NCI-H2196 (cell line): Measurements from ENCODE around the gene TXK.
"Not testable (repeated sequence)": the region's sequence is repeated elsewhere in the genome, so short reads cannot be mapped to it uniquely, and the experiment has no call there.

ENCODE experiments used
- DNase-seq: peaks from one replicate; lab custom pipeline; 2025; ENCODE audit not compliant: unreplicated experiment; lab: John Stamatoyannopoulos, UW

The TXK gene

DNA sequence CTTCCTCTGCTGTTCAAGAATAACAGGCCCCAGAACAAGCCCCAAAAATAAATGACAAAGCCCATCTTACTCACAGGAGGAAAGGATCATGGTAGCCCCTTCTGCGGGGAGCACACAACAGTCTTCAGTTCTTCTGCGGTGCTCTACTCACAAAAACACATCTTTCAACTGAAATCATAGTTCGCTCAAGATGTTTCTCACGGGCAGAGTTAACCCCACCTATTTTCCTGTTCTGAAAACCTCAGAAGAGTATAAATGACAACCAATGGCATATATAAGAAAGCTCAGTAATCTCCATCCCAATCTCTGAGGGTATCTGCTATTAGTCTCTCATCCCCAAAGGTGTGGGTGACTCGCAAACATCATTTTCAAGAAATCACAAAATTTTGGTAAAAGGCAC, at the start of gene TXK:
TXK (minus strand) TSS at position 170 of the 400 bp plus-strand sequence; CDS start at position 90, 80 bp downstream.
- DNase-seq: no peak

DNA sequence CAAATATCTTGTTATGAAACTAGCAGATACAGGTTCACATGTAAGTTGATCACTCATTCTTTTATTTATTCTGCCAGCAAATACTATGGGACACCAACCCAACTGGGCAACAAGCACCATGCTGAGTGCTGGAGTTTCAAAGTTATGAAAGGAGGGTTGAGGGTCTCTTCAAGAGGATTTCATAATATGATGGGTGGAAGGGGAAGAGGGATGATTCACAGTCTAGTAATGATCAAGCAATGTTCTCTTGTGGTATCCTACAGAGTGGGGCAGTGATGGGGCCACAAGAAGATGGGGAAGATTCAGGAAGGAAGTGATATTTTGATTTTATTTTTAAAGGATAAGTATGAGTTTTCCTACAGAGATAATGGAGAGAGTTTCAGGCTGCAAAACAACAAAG, 46.2 kb upstream of the TXK start:
- no peak for DNase-seq

DNA sequence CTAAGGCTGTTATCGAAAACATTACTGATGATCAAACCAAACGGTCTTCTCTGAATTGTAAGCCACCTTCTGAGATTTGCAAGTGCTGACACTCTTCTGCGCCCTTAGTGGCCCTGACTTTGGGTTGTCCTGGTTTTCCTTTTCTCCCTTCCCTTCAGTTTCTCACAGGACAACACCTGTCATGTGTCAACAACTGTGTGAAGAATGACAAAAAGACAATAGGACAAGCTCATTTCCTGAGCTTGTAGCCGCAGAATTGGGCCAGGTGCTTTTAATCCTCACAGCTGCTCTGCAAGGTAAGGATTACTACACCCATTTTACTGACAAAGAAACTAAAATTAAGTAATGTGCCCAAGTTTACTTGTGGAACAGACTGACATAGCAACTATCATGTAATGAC, 44.9 kb upstream of the TXK start:
- no peak for DNase-seq

DNA sequence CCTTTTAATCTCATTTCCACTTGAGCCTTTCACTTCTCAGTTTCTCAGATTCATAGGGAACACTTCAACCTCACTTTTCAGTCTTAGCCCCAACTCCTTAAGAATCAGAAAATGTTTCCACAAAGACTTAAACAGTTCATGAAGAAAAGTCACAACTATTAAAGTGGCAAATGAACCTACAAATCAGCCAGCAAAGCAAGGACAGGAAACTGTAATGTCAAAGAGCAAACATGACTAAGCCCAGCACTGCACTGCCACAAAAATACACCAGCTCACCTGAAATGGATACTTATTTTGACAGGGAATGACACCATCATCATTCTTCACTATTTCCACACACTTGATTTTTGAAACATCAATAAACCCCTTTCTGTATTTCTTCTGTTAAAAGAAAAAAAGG, 41.8 kb upstream of the TXK start:
- no peak for DNase-seq

DNA sequence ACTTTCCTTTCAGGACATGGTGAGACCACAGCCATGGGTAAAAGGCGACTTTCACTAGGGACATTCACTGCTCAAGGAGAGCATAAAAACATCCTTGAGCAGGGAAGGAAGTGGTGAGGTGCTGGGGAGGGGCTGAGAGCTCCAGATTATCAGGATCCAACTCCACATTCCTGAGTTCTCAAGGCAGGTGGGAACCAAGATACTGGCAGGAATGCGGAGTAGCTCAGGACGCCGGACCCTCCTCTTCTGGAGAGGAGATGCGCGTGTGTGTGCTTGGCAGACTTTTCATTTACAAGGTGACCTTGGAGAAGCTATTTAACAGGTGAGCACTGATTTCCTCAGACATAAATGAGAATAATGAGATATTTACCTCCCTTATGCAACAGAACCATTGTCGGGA, 41.3 kb upstream of the TXK start:
- no peak for DNase-seq

DNA sequence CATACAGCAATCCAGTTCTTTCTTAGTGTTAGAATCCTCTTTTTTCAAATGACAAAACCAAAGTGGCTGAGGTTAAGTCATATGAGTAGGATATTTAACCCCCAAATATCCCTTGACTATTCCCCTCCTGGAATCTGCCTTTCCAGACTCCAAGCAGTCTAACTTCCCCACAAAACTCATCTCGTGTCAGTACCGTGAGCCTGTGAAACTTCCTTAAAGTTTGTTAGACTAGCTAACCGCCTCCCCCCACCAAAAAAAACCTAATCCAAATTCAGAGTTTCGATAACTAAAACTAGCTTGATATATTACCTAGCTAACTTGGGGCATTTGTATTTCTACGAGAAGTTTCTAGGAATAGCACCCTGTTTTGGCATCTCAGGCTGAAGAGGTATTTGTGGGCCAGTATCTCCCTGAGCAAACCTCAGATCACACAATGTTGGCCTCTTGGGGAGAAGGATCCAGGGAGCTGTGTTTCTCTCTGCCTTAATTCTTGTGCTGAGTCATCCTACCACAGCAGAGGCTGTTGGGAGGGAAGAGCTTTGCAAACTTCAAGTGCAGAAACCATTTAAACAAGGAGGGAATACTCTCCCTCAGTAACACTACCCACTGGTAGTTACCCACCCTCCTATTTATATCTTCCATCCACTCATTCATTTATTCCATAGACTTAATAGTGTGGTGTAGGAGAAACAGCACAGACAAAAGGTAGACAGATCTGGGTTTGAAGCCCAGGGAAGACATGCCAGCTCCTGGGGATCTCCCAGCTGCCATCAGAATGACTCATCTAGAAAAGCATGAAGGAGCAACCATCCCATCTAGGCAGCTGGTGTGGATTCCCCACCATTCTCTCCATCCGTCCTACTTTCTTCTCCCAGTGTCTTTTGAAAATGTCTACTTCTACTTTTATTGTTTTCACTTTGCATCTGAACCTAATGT, 39.3 kb upstream of the TXK start:
- no peak for DNase-seq

DNA sequence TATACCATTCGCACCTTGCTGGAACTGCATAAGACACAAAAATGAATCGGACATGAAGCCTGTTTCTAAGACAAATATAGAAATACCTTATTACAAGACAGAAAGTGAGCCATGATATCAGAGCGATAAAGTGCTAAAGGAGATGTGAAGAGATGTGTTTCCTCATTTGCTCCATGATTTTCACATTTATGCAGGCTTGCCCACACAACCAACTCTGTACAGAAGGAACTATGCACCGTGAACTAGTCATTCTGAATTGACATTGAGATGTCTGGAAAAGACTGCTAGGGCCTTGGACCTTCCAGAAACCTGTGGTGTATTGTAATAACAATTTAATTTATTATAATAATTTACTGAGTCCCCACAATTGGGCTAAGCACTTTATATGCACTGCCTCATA, 38.6 kb upstream of the TXK start:
- no peak for DNase-seq

DNA sequence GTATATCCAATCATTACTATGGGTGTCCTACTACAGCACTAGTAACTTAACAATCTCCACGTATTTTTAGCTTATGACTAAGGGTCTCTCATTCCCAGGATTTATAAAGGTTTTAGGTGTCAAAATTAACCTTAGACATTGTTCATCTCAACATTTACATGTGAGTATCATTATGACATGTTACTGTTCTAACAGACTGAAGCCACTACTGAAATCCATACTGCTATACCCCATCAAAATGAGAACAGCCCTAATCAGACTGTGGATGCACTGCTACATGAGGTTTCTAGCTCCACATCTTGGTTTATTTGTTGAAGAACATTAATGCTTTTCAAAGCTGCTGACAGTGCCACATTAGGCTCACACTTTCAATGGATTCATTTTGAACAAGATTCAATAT, 35.6 kb upstream of the TXK start:
- no peak for DNase-seq

DNA sequence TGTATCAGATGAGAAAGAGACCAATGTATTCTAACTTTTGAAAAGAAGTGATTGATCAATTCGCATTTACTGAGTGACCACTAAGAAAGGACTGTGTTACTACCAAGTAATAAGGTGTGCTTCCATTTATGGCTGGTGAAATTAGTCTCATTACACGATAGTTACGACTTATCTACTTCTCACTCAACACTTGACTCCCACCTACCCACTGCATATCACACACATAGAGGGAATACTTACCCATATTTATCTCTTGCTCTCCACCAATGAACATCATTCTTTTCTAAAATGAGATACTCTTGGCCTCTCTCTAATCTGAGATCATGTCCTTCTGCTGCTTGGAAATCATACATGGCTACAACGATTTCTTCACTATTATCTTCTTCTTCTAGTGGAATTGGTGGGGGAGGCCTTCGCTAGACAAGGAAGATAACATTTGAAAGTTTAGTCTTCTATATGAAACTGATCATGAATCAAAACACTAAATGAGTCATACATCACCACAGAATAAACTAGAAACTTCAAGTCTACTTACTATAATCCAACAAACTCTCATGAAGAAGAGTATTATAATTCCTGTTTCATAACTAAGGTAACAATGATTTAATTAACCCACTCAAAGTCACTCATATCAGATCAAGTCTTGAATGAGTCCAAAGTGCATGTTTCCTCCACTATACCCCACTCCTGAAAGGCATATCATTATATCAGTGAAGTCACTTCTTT, 33.7 kb upstream of the TXK start:
- no peak for DNase-seq

DNA sequence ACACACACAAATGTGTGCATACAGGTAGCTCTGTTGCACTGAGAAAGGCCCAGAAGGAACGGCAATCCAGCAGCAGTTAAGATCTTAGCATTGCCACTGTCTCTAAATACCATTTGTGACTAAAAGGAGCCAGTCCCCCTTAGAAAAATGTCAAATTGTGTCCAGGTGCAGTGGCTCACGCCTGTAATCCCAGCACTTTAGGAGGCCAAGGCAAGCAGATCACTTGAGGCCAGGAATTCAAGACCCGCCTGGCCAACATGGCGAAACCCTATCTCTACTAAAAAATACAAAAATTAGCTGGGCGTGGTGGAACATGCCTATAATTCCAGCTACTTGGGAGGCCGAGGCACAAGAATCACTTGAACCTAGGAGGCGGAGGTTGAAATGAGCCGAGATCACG, 30.5 kb upstream of the TXK start:
- DNase-seq: not testable (repeated sequence)

DNA sequence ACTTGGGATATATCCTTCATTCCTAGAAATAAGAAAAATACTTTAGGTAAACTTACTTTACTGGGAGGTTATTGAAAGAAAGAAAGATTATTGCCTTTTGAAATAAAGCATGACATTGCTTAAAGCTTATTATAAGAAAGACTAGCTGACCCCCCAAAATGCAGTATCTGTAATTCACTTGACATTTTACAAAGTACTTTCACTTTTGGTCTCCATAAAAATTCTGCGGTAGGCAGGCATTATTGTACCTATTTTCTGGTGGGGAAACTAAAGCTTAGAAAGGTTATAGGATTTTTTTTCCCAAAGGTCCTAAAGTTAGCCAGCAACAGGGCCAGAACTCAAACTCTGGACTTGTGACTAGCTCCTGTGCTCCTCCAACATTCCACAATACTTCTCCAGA, 29.7 kb upstream of the TXK start:
- no peak for DNase-seq

DNA sequence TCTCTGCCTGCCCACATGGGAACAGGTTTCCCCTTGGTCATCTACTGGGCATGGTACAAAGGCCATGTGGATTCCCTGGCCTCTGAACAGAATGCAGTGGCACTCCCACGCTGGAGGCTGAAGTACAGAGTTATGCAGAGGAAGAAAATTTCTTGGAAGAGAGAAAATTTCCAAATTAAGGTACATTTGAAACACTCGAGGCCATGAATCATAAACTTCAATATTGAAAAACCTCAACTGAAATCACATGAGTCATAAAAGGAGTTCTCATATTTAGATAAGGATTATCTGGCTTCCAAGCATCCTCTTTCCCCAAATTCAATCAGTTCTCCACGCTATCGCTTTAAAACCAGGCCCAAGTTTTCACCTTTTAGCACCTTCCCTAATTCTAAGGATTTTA, 28.1 kb upstream of the TXK start:
- DNase-seq: no peak

DNA sequence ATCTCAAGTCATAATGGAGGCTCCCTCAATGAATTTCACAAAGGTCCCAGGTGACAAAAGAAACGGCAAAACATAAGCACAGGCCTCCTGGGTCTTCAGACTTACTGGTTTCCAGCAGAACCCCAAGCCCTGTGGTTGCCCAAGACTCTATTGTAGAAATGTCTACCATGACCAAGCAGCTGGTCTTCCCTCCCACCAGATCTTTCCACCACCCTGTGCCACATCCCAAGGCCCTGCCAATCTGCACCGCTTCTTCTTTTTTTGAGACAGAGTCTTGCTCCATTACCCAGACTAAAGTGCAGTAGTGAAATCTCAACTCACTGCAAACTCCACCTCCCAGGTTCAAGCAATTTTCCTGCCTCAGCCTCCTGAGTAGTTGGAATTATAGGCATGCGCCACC, 23.2 kb upstream of the TXK start:
- DNase-seq: no peak

DNA sequence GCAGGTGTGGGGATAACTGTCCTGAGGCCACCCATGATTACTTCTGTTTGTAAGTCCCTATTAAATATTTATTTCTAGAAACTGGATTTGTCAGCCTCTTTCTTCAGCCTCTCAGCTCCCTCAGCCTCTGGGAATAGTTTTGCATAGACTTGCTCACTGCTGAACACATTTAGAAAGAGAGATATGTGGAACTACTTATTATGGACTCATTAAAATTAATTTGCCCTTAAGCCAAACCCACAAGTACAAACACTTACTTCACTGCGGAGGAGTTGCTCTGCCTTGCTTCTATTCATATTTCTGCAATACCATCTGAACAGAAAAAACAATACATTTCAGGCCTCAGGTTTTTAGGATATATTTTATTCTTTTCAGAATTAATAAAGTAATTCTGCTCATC, 22.4 kb upstream of the TXK start:
- DNase-seq: no peak

DNA sequence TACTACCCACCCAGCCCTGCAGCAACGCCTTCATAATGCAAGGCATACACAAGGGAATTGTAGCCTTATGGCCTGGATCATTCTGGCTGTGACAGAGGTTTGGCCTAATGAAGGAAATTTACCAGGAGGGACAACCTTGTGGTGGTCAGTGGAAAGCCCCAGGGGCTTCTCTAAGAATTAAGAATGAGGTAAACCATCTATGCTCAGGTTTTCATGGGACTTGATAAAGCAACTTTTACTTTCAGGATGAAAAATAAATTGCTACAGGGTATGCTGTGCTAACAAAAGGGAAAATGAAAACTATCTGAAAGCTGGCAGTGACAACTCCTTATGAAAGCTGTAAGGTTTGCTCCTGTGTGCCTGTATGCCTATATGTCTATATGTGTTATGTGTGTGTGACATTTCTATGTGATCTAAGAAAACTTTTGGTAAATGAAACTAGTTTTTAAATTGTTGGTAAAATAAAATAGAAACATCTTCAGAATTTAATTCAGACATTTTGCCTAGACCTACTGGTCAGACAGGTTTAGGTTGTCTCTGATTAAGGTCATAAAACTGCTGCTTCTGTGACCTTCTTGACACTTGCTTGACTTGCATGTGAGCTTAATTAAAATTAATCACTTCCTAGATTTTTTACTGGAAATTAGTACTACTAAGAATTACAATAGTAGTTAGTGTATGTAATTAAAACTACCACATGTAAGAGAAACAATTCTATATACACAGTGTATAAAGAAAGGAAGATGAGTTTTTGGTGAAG, 19.9 kb upstream of the TXK start:
- DNase-seq: no peak

DNA sequence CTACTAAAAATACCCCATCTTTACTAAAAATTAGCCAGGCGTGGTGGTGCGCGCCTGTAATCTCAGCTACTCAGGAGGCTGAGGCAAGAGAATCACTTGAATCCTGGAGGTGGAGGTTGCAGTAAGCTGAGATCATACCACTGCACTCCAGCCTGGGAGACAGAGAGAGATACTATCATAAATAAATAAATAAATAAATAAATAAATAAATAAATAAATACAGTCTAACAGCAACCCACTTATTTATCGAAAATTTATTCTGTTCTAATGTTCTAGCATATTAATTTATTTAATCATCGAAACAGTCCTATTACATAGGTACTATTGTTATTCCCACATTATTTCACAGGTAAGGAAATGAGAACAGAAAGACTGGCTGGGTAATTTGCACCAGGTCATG, 18.2 kb upstream of the TXK start:
- DNase-seq: no peak

DNA sequence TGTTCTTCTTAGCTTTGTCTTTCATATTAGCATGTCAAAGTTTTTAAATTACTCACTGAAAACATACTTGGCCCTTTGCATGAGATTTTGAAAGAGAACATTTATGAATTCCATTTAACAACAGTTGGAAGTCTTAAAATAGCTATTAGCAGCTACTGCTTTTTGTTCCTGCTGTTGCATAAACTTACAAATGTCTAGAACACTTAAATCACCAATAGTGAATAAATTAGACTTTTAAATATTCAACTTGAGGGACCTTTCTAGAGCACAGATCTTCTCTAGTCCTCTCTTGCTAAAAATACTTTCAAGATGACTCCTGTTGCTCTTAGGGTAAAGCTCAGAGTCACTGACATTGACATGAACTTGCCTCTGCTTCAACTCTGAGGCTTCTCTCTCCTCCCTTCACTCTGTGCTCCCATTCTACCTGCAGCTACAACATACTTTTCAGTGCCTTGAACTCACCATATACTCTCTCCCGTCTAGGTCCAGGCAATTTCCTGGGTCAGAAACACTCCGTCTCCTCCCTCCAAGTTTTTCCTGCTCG, 15.8 kb upstream of the TXK start:
- no peak for DNase-seq

DNA sequence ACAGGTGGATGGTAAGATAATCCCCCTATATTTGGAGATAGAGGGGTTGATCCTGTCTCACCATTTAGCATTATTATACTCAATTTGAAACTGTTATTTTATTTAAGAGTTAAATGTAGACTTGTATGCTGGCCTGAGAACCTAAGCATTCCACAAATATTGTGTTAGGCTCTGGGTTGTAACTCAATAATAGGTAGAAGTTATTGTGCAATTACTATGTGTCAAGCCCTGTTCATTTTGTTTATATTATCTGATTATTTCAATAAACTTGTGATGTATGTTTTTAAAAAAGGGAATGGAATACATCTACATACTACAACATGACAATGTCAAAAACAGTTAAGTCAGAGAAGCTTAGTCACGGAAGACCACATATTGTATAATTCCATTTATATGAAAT, 13.6 kb upstream of the TXK start:
- DNase-seq: no peak

DNA sequence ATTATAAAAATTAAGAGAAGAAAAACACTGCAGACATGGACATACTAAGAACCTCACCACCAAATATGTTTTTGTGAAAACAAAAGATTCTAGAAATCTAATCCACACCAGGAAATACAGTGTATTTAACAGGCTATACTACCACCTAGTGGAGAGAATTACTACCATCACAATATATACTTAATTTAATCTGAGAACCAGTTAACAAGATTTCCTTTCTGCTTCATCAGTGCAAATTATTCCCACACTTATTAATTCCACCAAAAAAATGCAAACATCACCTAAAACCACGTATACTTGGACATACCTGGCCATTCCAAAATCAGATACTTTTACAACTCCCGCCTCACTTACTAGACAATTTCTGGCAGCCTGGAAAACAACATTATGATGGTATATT, 7.0 kb upstream of the TXK start:
- peak; percentile 51 for DNase-seq

DNA sequence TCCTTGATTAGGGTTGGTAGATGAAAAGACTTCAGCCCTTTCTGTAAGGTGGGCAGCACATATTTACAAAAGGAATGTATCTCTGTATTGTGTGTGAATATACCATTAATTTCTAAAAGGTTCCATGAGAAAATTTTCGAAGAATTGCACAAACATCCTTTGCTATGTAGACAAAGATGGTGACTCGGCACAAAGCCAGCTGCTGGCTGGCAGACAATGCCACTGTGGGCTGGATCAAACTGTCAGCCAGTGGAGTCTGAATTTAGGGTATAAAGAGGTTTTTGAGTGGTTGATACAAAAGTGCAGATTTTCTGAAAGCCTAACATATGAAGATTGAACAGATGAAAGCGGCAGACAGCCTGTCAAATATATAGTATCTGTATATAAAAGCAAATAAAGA, 5.6 kb upstream of the TXK start:
- DNase-seq: no peak

DNA sequence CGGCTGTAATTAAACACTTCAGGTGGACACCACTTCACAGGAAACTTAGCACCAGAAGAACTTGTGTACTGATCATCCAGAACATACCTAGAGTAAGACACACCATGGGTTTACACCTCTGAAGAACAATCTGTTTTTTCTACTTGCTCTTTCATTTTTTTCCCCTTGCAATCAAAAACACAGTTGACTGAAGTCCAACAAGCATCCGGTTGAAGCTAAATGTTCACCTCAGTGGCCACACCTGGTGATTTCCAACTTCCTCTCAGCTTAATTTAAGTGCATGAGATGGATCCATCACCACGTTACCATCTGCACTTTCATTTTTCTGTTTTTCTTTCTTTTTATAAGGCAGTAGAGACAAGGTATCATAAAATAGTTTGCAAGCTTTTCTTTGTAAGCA, 4.9 kb upstream of the TXK start:
- no peak for DNase-seq
